ENCODE data around the gene TSPAN11. TPM values are rescaled to one million over a fixed set of nuclear protein-coding genes. Genes with fewer than 3 reads are reported as not detected.

The TSPAN11 gene
- total and polyA plus RNA-seq, 2 donors (not counting 1 experiment from before 2014, with no cell fraction given), result not detected

GRCh38 chr12:31005944-31006361 lies 79.4 kb downstream of the TSPAN11 start:
- intact Hi-C loops (cut with micrococcal nuclease), result no loop called here
- no peak overlapping the region for H3K9ac ChIP-seq (ENCODE audit: low read length)
- no peaks in the 10 kb centered on the region for H3K9me3 Mint-ChIP-seq (ENCODE audit: insufficient read depth)
- no peaks in the 10 kb centered on the region for H3K4me1 Mint-ChIP-seq
- H2AFZ ChIP-seq (ENCODE audit: insufficient read depth, low read depth, low read length, poor library complexity, severe bottlenecking), result no peak overlapping the region
- ChIA-PET POLR2A (no interaction called here), CTCF (no interaction called here)
- H3K27me3 Mint-ChIP-seq, result no peaks in the 10 kb centered on the region
- no peaks in the 10 kb centered on the region for H4K20me1 ChIP-seq (ENCODE audit: control insufficient read depth, insufficient read depth, low read length, poor library complexity, severe bottlenecking)
- DNase-seq, result no peak
- no peaks in the 10 kb centered on the region for H3K36me3 ChIP-seq (replicated peaks in 1 of 2; ENCODE audit: control extremely low read depth in 1 of 2, control insufficient read depth in 1 of 2, extremely low read depth in 1 of 2, insufficient read depth in 2 of 2, low read length in 1 of 2)
- no peak for ATAC-seq (ENCODE audit: low read depth)
- H3K4me3 ChIP-seq (ENCODE audit: control extremely low read depth in 1 of 5, extremely low read depth in 1 of 5, insufficient read depth in 1 of 5, low read depth in 2 of 5, low read length in 4 of 5), result no peak overlapping the region
- no peak overlapping the region for H3K27ac Mint-ChIP-seq
- H3K4me3 Mint-ChIP-seq, result no peak overlapping the region
- no peak overlapping the region for H3K4me2 ChIP-seq (replicated peaks; ENCODE audit: low read depth, low read length, poor library complexity, severe bottlenecking)
- no peaks in the 10 kb centered on the region for H3K79me2 ChIP-seq (ENCODE audit: control insufficient read depth, insufficient read depth, low read length)
- H3K27ac ChIP-seq (ENCODE audit: low read length in 2 of 2), result no peak overlapping the region
- H3K4me1 ChIP-seq (ENCODE audit: control insufficient read depth in 2 of 2, insufficient read depth in 2 of 2, low read length in 2 of 2), result no peaks in the 10 kb centered on the region
- H3K9me3 ChIP-seq (ENCODE audit: control extremely low read depth in 1 of 3, control insufficient read depth in 2 of 3, insufficient read depth in 1 of 3, low read length in 2 of 3), result no peaks in the 10 kb centered on the region
- 95% methylated on average over 4 of the region's 4 CpGs for WGBS (ENCODE audit: insufficient coverage)
- no peaks in the 10 kb centered on the region for H3K27me3 ChIP-seq (replicated peaks in 1 of 4; ENCODE audit: control extremely low read depth in 1 of 4, control insufficient read depth in 3 of 4, insufficient read depth in 4 of 4, low read length in 3 of 4)
- TF ChIP-seq EZH2 (IDR thresholded peaks at IDR 0.05; ENCODE audit: borderline replicate concordance, insufficient read depth, low read depth, low read length, poor library complexity, severe bottlenecking), result no peak
- TF ChIP-seq CTCF (IDR thresholded peaks at IDR 0.05), result no peak

- no peaks in the 10 kb centered on the region for H3K9me3 Mint-ChIP-seq (ENCODE audit: insufficient read depth)
- 86% methylated on average over 7 of the region's 9 CpGs for WGBS (ENCODE audit: insufficient coverage)
Observed at GRCh38 chr12:31006416-31007152, 80.0 kb downstream of the TSPAN11 start.

More at GRCh38 chr12:31006416-31007152, 80.0 kb downstream of the TSPAN11 start:
- Histone ChIP-seq H3K4me3 (ENCODE audit: control extremely low read depth in 1 of 5, extremely low read depth in 1 of 5, insufficient read depth in 1 of 5, low read depth in 2 of 5, low read length in 4 of 5) (no peak overlapping the region), H3K36me3 (replicated peaks in 1 of 2; ENCODE audit: control extremely low read depth in 1 of 2, control insufficient read depth in 1 of 2, extremely low read depth in 1 of 2, insufficient read depth in 2 of 2, low read length in 1 of 2) (no peaks in the 10 kb centered on the region), H3K27me3 (replicated peaks in 1 of 4; ENCODE audit: control extremely low read depth in 1 of 4, control insufficient read depth in 3 of 4, insufficient read depth in 4 of 4, low read length in 3 of 4) (no peaks in the 10 kb centered on the region), H4K20me1 (ENCODE audit: control insufficient read depth, insufficient read depth, low read length, poor library complexity, severe bottlenecking) (no peaks in the 10 kb centered on the region), H3K27ac (ENCODE audit: low read length in 2 of 2) (no peak overlapping the region), H2AFZ (ENCODE audit: insufficient read depth, low read depth, low read length, poor library complexity, severe bottlenecking) (no peak overlapping the region), H3K4me2 (replicated peaks; ENCODE audit: low read depth, low read length, poor library complexity, severe bottlenecking) (no peak overlapping the region), H3K4me1 (ENCODE audit: control insufficient read depth in 2 of 2, insufficient read depth in 2 of 2, low read length in 2 of 2) (no peaks in the 10 kb centered on the region), H3K9ac (ENCODE audit: low read length) (no peak overlapping the region), H3K79me2 (ENCODE audit: control insufficient read depth, insufficient read depth, low read length) (no peaks in the 10 kb centered on the region), H3K9me3 (ENCODE audit: control extremely low read depth in 1 of 3, control insufficient read depth in 2 of 3, insufficient read depth in 1 of 3, low read length in 2 of 3) (no peaks in the 10 kb centered on the region)
- Mint-ChIP-seq H3K4me1 (no peaks in the 10 kb centered on the region), H3K27me3 (no peaks in the 10 kb centered on the region), H3K27ac (no peak overlapping the region), H3K4me3 (no peak overlapping the region)
- ChIA-PET CTCF (no interaction called here), POLR2A (no interaction called here)
- no peak for ATAC-seq (ENCODE audit: low read depth)
- TF ChIP-seq EZH2 (IDR thresholded peaks at IDR 0.05; ENCODE audit: borderline replicate concordance, insufficient read depth, low read depth, low read length, poor library complexity, severe bottlenecking) (no peak), CTCF (IDR thresholded peaks at IDR 0.05) (no peak)
- DNase-seq, result no peak
- intact Hi-C loops (cut with micrococcal nuclease), result no loop called here
